ENCODE results near the gene KCNQ5. TPM values are rescaled to one million over a fixed set of nuclear protein-coding genes. Genes with fewer than 3 reads are reported as not detected.

KCNQ5 gene
- total RNA-seq, 1 donor from 2014 or later: 1.7 TPM

DNA sequence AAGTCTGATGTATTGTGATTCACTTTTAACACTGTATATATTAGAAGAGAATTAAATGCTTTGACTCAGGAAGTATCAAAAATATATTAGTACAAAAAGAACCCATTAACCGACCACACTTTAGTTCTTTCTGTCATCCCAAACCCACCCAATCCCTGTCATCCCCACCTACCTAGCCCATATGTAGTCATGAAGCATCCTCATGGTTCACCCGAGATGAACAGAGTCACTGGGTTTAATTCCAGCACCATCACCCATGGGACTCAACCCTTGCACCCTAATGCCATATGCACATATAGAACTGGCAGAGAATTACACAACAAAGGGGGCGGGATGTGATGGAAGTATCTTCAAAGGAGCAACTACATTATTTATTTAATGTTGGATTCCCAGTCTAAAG, 462.0 kb downstream of the KCNQ5 start:
- DNase-seq (ENCODE audit: low read depth): no peak
- TF ChIP-seq, protein P1, sequence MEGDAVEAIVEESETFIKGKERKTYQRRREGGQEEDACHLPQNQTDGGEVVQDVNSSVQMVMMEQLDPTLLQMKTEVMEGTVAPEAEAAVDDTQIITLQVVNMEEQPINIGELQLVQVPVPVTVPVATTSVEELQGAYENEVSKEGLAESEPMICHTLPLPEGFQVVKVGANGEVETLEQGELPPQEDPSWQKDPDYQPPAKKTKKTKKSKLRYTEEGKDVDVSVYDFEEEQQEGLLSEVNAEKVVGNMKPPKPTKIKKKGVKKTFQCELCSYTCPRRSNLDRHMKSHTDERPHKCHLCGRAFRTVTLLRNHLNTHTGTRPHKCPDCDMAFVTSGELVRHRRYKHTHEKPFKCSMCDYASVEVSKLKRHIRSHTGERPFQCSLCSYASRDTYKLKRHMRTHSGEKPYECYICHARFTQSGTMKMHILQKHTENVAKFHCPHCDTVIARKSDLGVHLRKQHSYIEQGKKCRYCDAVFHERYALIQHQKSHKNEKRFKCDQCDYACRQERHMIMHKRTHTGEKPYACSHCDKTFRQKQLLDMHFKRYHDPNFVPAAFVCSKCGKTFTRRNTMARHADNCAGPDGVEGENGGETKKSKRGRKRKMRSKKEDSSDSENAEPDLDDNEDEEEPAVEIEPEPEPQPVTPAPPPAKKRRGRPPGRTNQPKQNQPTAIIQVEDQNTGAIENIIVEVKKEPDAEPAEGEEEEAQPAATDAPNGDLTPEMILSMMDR (conservative IDR thresholded peaks at IDR 0.05; ENCODE audit: low read depth, low read length): no peak
- no peak overlapping the region for H3K4me3 ChIP-seq (ENCODE audit: low read depth, low read length)

DNA sequence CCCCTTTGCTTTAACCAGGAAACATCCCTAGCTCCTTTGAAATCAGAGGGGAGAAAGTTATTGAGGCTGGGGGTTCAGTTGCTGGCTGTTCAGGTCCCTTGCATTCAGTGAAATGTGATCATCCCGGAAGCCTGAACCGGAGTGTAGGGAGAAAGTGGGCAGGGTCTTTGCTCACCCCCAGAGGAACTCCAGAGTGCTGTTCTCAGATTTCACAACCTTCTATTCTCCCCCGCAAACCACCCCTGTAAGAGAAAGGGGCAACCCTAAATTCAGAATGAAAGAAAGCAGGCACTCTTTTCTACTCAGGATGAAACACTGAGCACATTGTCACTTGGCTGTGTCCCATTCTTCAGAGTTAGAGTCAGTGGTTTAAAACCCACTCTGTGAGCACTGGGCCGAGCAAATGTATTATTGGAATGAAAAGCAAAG, 463.6 kb downstream of the KCNQ5 start:
- no peak overlapping the region for H3K4me3 ChIP-seq (ENCODE audit: low read depth, low read length)
- TF ChIP-seq, protein P1 (conservative IDR thresholded peaks at IDR 0.05; ENCODE audit: low read depth, low read length): no peak
- DNase-seq (ENCODE audit: low read depth): no peak

DNA sequence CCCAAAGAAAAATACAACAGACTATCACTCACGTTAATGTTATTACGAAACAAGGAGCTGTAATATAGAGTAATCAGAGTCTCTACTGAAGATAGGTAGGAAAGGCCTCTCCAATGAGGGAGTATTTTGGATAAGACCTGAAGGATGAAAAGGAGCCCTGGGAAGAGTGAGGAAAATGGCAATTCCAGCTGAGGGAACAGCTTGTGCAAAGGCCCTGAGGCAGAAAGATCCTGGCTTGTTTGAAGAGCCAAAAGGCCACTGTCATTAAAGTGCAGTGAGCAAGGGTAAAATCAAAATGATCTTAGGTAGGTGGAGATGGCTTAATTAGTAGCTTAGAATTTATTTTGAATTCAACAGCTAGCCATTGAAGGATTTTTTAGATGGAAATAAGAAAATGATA, 464.9 kb downstream of the KCNQ5 start:
- DNase-seq (ENCODE audit: low read depth): no peak
- no peak overlapping the region for H3K4me3 ChIP-seq (ENCODE audit: low read depth, low read length)
- TF ChIP-seq, protein P1 (conservative IDR thresholded peaks at IDR 0.05; ENCODE audit: low read depth, low read length): no peak

DNA sequence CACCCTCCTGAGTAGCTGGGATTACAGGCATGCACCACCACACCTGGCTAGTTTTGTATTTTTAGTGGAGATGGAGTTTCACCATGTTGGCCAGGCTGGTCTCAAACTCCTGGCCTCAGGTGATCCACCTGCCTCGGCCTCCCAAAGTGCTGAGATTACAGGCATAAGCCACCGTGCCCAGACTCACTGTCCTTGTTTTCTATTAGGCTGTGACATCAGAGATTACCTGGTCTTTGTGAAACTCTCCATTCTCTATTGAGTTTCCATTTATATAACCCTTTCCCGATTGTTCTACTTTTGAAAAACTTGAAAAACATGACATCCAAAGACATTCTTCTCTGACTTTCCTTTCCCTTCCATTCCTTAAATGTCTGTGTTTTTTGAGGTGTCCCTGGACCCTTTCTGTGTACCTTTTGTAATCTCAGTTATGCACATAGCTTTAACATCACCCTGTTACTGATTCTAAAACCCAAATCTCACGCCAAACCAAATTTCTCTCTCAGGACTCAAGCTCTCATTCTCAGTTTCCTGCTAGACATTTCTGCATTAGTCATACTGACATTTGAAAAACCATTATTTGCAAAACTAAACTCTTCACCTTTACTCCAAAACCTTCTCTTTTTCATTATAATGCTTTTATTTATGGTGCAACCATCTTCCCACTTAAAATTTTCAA, 466.4 kb downstream of the KCNQ5 start:
- TF ChIP-seq, protein P1 (conservative IDR thresholded peaks at IDR 0.05; ENCODE audit: low read depth, low read length): no peak
- DNase-seq (ENCODE audit: low read depth): no peak
- H3K4me3 ChIP-seq (ENCODE audit: low read depth, low read length): no peak overlapping the region

DNA sequence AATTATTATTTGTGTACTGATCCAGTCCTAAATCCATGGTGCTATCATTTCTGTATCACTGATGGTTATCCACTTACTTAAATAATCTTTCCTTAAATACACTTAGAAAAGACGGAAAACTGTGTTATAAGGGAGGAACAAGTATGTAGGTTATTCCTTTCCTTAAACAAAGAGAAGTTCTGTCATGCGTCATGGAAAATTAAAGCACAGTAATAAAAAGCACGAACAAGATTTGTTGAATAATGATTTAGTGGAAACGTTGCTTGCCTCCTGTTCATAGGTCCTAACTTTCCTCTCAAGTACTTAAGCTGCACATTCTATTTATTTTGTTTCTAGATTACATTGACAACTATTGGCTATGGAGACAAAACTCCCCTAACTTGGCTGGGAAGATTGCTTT, 483.1 kb downstream of the KCNQ5 start:
- H3K4me3 ChIP-seq (ENCODE audit: low read depth, low read length): no peak overlapping the region
- no peak for DNase-seq (ENCODE audit: low read depth)
- TF ChIP-seq, protein P1 (conservative IDR thresholded peaks at IDR 0.05; ENCODE audit: low read depth, low read length): no peak

DNA sequence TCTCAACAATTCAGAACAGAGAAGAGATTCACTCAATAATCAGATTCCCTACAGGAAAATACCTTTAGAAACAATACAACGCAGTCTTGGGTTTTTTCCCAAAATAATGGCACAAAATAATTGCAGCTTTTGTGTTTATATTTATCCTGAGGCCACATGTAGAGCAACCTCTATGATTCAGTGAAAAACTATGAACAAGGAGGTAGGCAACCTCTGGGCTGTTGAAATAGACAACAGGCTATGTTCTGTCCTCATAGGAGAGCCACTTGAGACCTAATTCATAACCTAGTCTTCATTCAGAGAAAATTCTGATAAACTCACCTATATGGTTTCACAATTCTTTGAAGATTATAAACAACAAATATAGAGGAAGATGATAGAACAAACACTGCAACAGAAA, 485.2 kb downstream of the KCNQ5 start:
- no peak overlapping the region for H3K4me3 ChIP-seq (ENCODE audit: low read depth, low read length)
- TF ChIP-seq, protein P1 (conservative IDR thresholded peaks at IDR 0.05; ENCODE audit: low read depth, low read length): no peak
- DNase-seq (ENCODE audit: low read depth): no peak

DNA sequence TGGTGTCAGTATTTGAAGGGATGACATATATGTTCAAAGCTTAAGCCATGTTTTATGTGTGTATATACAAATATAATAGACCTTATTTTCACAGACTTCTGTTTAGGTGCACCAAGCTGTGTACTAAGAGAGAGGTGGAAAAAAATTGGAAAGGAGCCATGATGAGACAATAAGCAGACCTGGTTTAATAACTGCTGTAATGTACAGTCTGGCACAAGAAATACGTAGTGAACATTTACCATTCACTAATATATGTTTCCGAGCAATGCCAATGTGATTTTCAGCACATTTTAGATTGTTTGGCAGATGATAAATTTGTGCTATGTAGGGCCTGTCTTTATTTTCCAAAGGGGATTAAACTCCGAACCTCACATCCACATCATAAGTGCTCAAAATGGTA, 487.1 kb downstream of the KCNQ5 start:
- H3K4me3 ChIP-seq (ENCODE audit: low read depth, low read length): no peak overlapping the region
- no peak for DNase-seq (ENCODE audit: low read depth)
- TF ChIP-seq, protein P1 (conservative IDR thresholded peaks at IDR 0.05; ENCODE audit: low read depth, low read length): no peak

All from epithelial cell of proximal tubule (primary cell).